ENCODE data around the gene GNPDA1. TPM values are rescaled to one million over a fixed set of nuclear protein-coding genes. Genes with fewer than 3 reads are reported as not detected.
"Not testable (repeated sequence)": the region's sequence is repeated elsewhere in the genome, so short reads cannot be mapped to it uniquely, and the experiment has no call there.

GNPDA1 gene
- total RNA-seq, 1 donor from 2014 or later = 15.0 TPM

GRCh38 chr5:142053426-142054151 is 40.8 kb upstream of the GNPDA1 start:
- DNase-seq = no peak
- intact Hi-C loops (cut with micrococcal nuclease) = no loop called here
- Mint-ChIP-seq H3K9me3 (no peaks in the 10 kb centered on the region), H3K4me3 (no peak overlapping the region), H3K4me1 (no peaks in the 10 kb centered on the region), H3K36me3 (ENCODE audit: low read depth) (no peaks in the 10 kb centered on the region), H3K27ac (no peak overlapping the region), H3K27me3 (peaks cover 6% of the 10 kb centered on the region)
- no peak for TF ChIP-seq CTCF (IDR thresholded peaks at IDR 0.05)
- no peak for ATAC-seq (ENCODE audit: low read depth)
- POLR2A ChIA-PET = no interaction called here
- CTCF ChIA-PET = no interaction called here

DNA sequence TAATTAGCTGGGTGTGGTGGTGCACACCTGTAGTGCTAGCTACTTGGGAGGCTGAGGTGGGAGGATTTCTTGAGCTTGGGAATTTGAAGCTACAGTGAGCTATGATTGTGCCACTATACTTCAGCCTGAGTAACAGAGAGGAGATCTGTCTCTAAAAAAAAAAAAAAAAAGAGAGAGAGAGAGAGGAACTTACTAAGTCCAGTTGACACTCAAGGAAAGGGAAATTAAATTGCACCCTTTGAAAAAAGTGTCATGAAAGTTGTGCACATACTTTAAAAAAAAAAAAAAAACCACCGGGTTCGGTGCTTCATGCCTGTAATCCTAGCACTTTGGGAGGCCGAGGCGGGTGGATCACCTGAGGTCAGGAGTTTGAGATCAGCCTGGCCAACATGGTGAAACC is 39.2 kb upstream of the GNPDA1 start:
- POLR2A ChIA-PET; H3K4me1 Mint-ChIP-seq; H3K36me3 Mint-ChIP-seq (ENCODE audit: low read depth); H3K9me3 Mint-ChIP-seq; DNase-seq; H3K27ac Mint-ChIP-seq; H3K4me3 Mint-ChIP-seq; CTCF ChIA-PET; ATAC-seq (ENCODE audit: low read depth); intact Hi-C loops (cut with micrococcal nuclease); H3K27me3 Mint-ChIP-seq: not testable (repeated sequence)

DNA sequence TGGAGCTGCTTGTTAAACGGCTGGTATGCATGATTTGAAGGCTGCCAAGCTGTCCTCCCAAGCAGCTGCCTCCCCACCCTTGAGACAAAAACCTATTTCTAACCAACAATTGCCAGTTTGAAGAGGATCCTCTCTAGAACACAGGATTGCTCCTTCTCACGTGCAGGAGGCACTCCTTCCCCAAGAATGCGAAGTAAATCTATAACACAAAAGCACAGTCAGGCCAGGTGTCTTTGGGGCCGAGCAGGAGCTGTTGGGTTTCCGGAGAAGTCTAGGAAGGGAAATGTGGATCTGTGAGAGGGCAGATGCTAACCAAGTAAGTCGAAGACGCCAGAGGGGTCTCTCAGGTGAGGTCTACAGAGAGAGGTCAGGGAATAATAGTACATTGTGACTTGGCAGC is 35.4 kb upstream of the GNPDA1 start:
- TF ChIP-seq CTCF (IDR thresholded peaks at IDR 0.05) = no peak
- Mint-ChIP-seq H3K9me3 (no peaks in the 10 kb centered on the region), H3K27me3 (no peaks in the 10 kb centered on the region), H3K27ac (no peak overlapping the region), H3K4me3 (no peak overlapping the region), H3K36me3 (ENCODE audit: low read depth) (no peaks in the 10 kb centered on the region), H3K4me1 (no peaks in the 10 kb centered on the region)
- intact Hi-C loops (cut with micrococcal nuclease) = no loop called here
- ATAC-seq (ENCODE audit: low read depth) (no peak), DNase-seq (no peak)
- ChIA-PET CTCF (no interaction called here), POLR2A (no interaction called here)

GRCh38 chr5:142046191-142046590 is 33.4 kb upstream of the GNPDA1 start:
- H3K27ac Mint-ChIP-seq = no peak overlapping the region
- intact Hi-C loops (cut with micrococcal nuclease) = no loop called here
- H3K27me3 Mint-ChIP-seq = no peaks in the 10 kb centered on the region
- no peaks in the 10 kb centered on the region for H3K9me3 Mint-ChIP-seq
- ChIA-PET POLR2A (no interaction called here), CTCF (no interaction called here)
- no peak overlapping the region for H3K4me3 Mint-ChIP-seq
- ATAC-seq (ENCODE audit: low read depth) (no peak), DNase-seq (no peak)
- no peaks in the 10 kb centered on the region for H3K4me1 Mint-ChIP-seq
- TF ChIP-seq CTCF (IDR thresholded peaks at IDR 0.05) = no peak
- no peaks in the 10 kb centered on the region for H3K36me3 Mint-ChIP-seq (ENCODE audit: low read depth)

DNA sequence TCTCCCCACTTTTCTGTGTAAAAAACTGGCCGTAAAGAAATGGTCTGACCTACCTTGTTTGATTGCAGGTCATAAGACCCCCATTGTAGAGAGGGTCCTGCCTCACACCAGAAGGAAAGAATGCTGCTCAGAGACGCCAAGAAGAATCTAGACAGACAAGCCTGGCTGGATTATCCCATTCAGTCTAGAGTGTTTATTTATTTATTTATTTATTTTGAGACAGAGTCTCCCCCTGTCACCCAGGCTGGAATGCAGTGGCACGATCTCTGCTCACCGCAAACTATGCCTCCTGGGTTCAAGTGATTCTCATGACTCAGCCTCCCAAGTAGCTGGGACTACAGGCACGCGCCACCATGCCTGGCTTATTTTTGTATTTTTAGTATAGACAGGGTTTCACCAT is 28.1 kb upstream of the GNPDA1 start:
- H3K4me1 Mint-ChIP-seq; H3K9me3 Mint-ChIP-seq; H3K27ac Mint-ChIP-seq; DNase-seq; ATAC-seq (ENCODE audit: low read depth); H3K27me3 Mint-ChIP-seq; CTCF ChIA-PET; POLR2A ChIA-PET; H3K4me3 Mint-ChIP-seq; H3K36me3 Mint-ChIP-seq (ENCODE audit: low read depth); intact Hi-C loops (cut with micrococcal nuclease): not testable (repeated sequence)

- Mint-ChIP-seq H3K27me3 (peaks cover 9% of the 10 kb centered on the region), H3K36me3 (ENCODE audit: low read depth) (no peaks in the 10 kb centered on the region), H3K4me3 (no peak overlapping the region), H3K4me1 (no peaks in the 10 kb centered on the region), H3K27ac (no peak overlapping the region), H3K9me3 (peaks cover 4% of the 10 kb centered on the region)
- ChIA-PET POLR2A (no interaction called here), CTCF (no interaction called here)
- TF ChIP-seq CTCF (IDR thresholded peaks at IDR 0.05) = no peak
- intact Hi-C loops (cut with micrococcal nuclease) = no loop called here
- no peak for DNase-seq
- ATAC-seq (ENCODE audit: low read depth) = no peak
Measured at GRCh38 chr5:142040285-142040684, 27.5 kb upstream of the GNPDA1 start.
